GM19324 (cell line): ENCODE measurements around the gene SLC9B1.
"Not testable (repeated sequence)": the region's sequence is repeated elsewhere in the genome, so short reads cannot be mapped to it uniquely, and the experiment has no call there.

Experiments used
- ATAC-seq: cut with Tn5 transposase; IDR thresholded peaks from one replicate; pipeline ENCODE4 v1.9.1; 2021; ENCODE audit warnings: mild to moderate bottlenecking, moderate library complexity; ENCODE audit not compliant: unreplicated experiment, low FRiP score

Gene SLC9B1

DNA sequence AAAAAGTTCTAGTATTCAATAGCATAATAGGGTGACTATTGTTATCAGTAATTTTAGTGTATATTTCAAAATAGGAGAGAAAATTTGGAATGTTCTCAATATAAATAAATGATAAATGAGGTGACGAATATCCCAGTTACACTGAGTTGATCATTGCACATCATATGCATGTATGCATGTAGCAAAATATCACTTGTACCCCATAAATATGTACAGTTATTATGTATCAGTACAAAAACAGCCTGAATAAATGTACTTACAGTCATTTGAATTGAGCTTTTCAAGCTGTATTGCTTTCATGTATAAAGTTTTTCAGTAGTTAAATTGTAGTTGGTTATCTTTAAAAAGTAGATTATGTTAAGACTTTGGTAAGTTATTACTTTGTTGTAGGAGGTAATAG lies 138.2 kb downstream of the SLC9B1 start:
- no peak for ATAC-seq

DNA sequence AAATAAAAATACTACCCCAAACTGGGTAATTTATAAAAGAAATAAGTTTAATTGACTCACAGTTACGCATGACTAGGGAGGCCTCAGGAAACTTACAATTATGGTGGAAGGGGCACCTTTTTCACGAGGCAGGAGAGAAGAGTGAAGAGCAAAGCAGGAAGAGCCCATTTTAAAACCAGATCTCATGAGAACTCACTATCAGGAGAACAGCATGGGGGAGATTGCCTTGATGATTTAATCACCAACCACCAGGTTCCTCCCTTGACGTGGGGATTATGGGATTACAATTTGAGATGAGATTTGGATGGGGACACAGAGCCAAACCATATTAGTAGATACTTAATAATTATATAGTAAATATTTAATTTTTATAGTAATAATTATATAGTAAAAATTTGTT lies 140.6 kb downstream of the SLC9B1 start:
- no peak for ATAC-seq

GRCh38 chr4:102878349-102878748 lies 141.2 kb downstream of the SLC9B1 start:
- not testable (repeated sequence) for ATAC-seq

DNA sequence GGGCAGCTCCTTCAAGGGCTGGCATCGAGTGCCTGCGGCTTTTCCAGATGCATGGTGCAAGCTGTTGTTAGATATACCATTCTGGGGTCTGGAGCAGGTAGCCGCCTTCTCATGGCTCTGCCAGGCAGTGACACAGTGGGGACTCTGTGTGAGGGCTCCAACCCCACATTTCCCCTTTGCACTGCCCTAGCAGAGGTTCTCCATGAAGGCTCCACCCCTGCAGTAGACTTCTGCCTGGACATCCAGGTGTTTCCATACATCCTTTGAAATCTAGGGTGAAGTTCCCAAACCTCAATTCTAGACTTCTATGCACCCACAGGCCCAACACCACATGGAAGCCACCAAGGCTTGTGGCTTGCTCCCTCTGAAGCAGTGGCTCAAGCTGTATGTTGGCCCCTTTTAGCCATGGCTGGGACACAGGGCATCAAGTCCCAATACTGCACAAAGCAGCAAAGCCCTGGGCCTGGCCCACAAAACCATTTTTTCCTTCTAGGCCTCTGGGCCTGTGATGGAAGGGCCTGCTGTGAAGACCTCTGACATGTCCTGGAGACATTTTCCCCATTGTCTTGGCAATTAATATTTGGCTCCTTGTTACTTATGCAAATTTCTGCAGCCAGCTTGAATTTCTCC lies 141.9 kb downstream of the SLC9B1 start:
- not testable (repeated sequence) for ATAC-seq

DNA sequence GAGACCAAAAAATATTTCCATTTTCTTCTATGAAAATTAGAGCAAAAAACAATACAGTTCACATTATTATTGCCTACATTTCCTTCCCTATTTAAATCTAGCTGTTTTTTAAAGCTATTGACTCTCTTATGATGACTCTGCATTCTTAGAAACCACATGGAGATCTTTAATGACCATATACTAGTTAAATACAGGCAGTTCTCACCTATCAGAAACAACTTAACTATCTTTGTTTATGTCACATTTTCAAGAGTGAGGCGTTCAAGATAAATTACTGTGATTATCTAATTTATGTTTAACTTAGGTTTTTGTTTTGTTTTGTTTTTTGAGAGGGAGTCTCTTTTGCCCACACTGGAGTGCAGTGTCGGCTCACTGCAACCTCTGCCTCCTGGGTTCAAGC lies 147.7 kb downstream of the SLC9B1 start:
- no peak for ATAC-seq

DNA sequence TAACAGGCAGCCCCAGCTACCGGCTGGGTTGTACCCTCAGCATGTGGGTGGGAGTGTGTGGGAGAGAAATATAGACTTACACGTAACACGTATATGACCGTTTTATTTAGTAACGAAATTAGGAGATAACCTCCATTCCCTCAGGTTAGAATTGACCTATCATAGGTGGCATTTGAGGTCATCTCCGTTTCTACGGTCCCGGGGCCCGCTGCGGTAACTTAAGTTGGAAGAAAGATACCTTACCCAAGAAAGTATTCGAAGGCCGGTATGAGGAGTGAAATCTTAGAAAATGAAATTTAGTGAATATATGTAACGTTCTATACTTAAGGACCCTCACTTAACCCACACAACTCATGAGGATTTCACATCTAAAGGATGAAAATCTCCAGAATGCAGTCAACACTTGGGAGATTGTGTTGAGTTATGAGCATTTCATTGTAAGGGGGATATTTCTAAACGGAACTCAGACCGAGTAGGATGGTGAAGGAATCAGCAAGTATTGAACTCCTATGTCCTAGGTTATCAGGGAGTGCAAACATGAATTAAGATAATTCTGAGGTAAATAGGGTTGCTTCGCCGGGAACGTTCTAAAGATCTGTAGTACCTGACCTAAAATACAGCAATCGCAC lies 149.8 kb downstream of the SLC9B1 start:
- peak; percentile 32 for ATAC-seq

DNA sequence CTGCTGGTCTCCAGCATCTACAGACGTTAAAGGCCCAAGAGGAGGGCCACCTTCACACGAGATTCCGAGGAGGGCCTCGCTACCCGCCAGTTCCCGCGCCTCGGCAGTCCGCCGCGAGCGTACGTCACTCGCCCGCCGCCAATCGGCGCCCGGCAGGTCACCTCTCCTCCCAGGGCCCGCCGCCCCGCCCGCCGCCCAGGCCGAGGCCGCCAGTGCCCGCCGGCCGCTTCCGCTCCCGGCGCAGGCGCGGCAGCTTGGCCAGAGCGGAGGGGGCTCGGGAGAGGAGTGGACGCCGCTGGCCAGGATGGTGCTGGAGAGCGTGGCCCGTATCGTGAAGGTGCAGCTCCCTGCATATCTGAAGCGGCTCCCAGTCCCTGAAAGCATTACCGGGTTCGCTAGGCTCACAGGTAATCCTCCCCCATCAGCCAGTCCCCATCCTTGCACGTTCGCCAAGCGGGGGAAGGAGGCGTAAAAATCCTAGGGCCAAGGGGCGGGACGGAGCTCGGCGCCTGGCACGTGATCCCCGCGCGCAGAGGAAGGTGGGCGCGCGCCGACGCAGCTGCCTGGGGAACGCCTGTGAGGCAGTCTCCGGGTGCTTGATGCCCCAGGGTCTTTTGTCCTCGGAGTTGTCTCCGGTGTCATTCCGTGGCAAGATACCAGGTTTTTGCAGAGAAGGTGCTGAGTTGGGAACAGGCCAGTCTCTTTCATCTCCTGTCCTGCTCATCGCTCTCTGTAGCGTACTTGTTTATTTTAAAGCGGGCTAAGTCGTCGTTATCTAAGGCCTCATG lies 150.5 kb downstream of the SLC9B1 start, which contains the start of gene CISD2:
CISD2 (plus strand) TSS at position 212 of the 788 bp plus-strand sequence; CDS start at position 305, 93 bp downstream.
- peak; percentile 96 for ATAC-seq

- peak; percentile 54 for ATAC-seq
Observed at GRCh38 chr4:102868153-102868780, 151.2 kb downstream of the SLC9B1 start.

GRCh38 chr4:102867278-102868152 lies 152.0 kb downstream of the SLC9B1 start:
- ATAC-seq = no peak

- not testable (repeated sequence) for ATAC-seq
Observed at GRCh38 chr4:102865327-102865726, 154.2 kb downstream of the SLC9B1 start.

- no peak for ATAC-seq
Observed at GRCh38 chr4:102862747-102863146, 156.8 kb downstream of the SLC9B1 start.

DNA sequence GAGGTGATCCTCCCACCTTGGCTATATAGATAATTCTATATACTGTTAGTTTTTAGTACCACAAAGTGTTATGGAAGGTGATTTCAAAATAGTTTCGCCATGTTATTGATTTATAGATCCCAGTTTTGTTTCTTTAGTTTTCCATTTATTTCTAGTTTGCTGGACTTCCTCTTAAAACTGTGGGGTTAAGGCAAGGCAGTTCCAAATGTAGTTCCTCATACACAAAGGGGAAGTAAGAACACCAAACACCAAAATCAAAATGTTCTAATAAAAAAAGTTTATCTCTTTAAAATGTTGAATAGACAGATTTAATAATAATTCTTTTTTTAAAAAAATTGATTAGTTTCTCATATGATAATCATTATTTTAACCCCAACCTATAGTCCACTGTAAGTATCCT lies 157.5 kb downstream of the SLC9B1 start:
- ATAC-seq = no peak

- ATAC-seq = no peak
Observed at GRCh38 chr4:102860611-102861324, 158.7 kb downstream of the SLC9B1 start.

- no peak for ATAC-seq
Observed at GRCh38 chr4:102858828-102859464, 160.6 kb downstream of the SLC9B1 start.
